CD14-positive monocyte (primary cell): ENCODE results near the gene DDX52. TPM values are rescaled to one million over a fixed set of nuclear protein-coding genes. Genes with fewer than 3 reads are reported as not detected.

ENCODE experiments used
- DNase-seq, 3 donors: peaks; one replicate each; pipeline ENCODE4 v3.0.0-alpha.2; 2011 to 2022
- H2AFZ ChIP-seq: 2 replicates; pipeline ENCODE4 v1.6.0; 2012; ENCODE audit warnings: mild to moderate bottlenecking, low read depth, low read length, inconsistent platforms; ENCODE audit not compliant: insufficient read depth, poor library complexity, severe bottlenecking
- H3K27ac ChIP-seq, 2 donors: 1 replicate in 1 of 2; 2 replicates in 1 of 2; pipeline ENCODE4 v1.5.1; 2012 to 2013; ENCODE audit warnings: low read length in 2 of 2, control low read depth in 1 of 2, inconsistent platforms in 1 of 2, low read depth in 1 of 2, mild to moderate bottlenecking in 1 of 2
- H3K27me3 ChIP-seq, 2 donors: one replicate each; pipeline versions ENCODE4 v1.6.0 to v1.6.1; 2011 to 2013; ENCODE audit warnings: low read length in 2 of 2; ENCODE audit not compliant: control insufficient read depth in 2 of 2, insufficient read depth in 2 of 2
- H3K36me3 ChIP-seq, 2 donors: replicated peaks in 1 of 2; 1 replicate in 1 of 2; 2 replicates in 1 of 2; pipeline versions ENCODE4 v1.5.1 to v1.6.1; 2012 to 2013; ENCODE audit warnings: low read length in 2 of 2, control low read depth in 1 of 2, inconsistent platforms in 1 of 2, mild to moderate bottlenecking in 1 of 2; ENCODE audit not compliant: insufficient read depth in 2 of 2, control insufficient read depth in 1 of 2
- H3K4me1 ChIP-seq, 2 donors: 1 replicate in 1 of 2; 2 replicates in 1 of 2; pipeline versions ENCODE4 v1.5.1 to v1.6.1; 2012 to 2013; ENCODE audit warnings: low read length in 2 of 2, control low read depth in 1 of 2, inconsistent platforms in 1 of 2, mild to moderate bottlenecking in 1 of 2, moderate library complexity in 1 of 2; ENCODE audit not compliant: insufficient read depth in 2 of 2, control insufficient read depth in 1 of 2
- H3K4me2 ChIP-seq: replicated peaks from 2 replicates; pipeline ENCODE3; 2012; ENCODE audit warnings: low read length, moderate library complexity, mild to moderate bottlenecking; ENCODE audit not compliant: poor library complexity, severe bottlenecking; ENCODE audit errors: extremely low read depth
- H3K4me3 ChIP-seq, 3 experiments: fragments of 200-600 bp in 1 of 3; sonication (generic) in 1 of 3; replicated peaks in 1 of 3; 1 replicate in 2 of 3; 2 replicates in 1 of 3; pipeline ENCODE4 v1.5.1; 2011 to 2013; ENCODE audit warnings: low read length in 3 of 3, mild to moderate bottlenecking in 3 of 3, control low read depth in 2 of 3, low read depth in 2 of 3, inconsistent platforms in 1 of 3, moderate library complexity in 1 of 3
- H3K79me2 ChIP-seq: 2 replicates; pipeline ENCODE4 v1.6.0; 2012; ENCODE audit warnings: mild to moderate bottlenecking, control low read depth, inconsistent platforms, low read length, moderate library complexity; ENCODE audit not compliant: insufficient read depth
- H3K9ac ChIP-seq: 2 replicates; pipeline ENCODE4 v1.6.0; 2017; ENCODE audit warnings: low read length, mild to moderate bottlenecking; ENCODE audit not compliant: insufficient read depth, poor library complexity, severe bottlenecking
- H3K9me3 ChIP-seq, 2 donors: replicated peaks in 1 of 2; 1 replicate in 1 of 2; 2 replicates in 1 of 2; pipeline versions ENCODE4 v1.5.1 to v1.6.1; 2012 to 2013; ENCODE audit warnings: low read length in 2 of 2, control low read depth in 1 of 2; ENCODE audit not compliant: control insufficient read depth in 1 of 2, insufficient read depth in 1 of 2
- H4K20me1 ChIP-seq: 2 replicates; pipeline ENCODE4 v1.6.0; 2012; ENCODE audit warnings: mild to moderate bottlenecking, low read length, control low read depth, moderate library complexity; ENCODE audit not compliant: insufficient read depth
- H3K27ac Mint-ChIP-seq, 7 donors: one replicate each; pipeline ENCODE4 v1.8.0; 2020; ENCODE audit warnings: mild to moderate bottlenecking in 7 of 7, mixed read lengths in 7 of 7, moderate library complexity in 6 of 7, inconsistent platforms in 2 of 7
- H3K27me3 Mint-ChIP-seq, 3 donors: one replicate each; pipeline ENCODE4 v1.8.0; 2021 to 2022; ENCODE audit warnings: low read depth in 3 of 3, mild to moderate bottlenecking in 3 of 3, mixed read lengths in 3 of 3, moderate library complexity in 3 of 3, inconsistent platforms in 1 of 3
- H3K36me3 Mint-ChIP-seq, 2 donors: one replicate each; pipeline ENCODE4 v1.8.0; 2020; ENCODE audit warnings: mixed read lengths in 2 of 2, inconsistent platforms in 1 of 2, mild to moderate bottlenecking in 1 of 2
- H3K4me1 Mint-ChIP-seq: one replicate; pipeline ENCODE4 v1.8.0; 2020; ENCODE audit warnings: mild to moderate bottlenecking, mixed read lengths
- H3K4me3 Mint-ChIP-seq, 2 donors: one replicate each; pipeline ENCODE4 v1.8.0; 2020; ENCODE audit warnings: mild to moderate bottlenecking in 2 of 2, mixed read lengths in 2 of 2, moderate library complexity in 1 of 2
- H3K9me3 Mint-ChIP-seq, 7 donors: one replicate each; pipeline ENCODE4 v1.8.0; 2020 to 2022; ENCODE audit warnings: mixed read lengths in 7 of 7, mild to moderate bottlenecking in 6 of 7, moderate library complexity in 6 of 7, inconsistent platforms in 2 of 7
- CTCF ChIP-seq: fragments of 200-600 bp; IDR thresholded peaks from one replicate; pipeline ENCODE4 v1.8.0; 2022; ENCODE audit warnings: antibody characterized with exemption, mild to moderate bottlenecking
- WGBS: methylation state at CpG from one replicate; pipeline ENCODE4 v1.1.5; 2013; ENCODE audit warnings: missing lambda C conversion rate; ENCODE audit not compliant: insufficient coverage; 5-methylcytosine and 5-hydroxymethylcytosine counted together
- intact Hi-C, 2 donors: fragments of 100-400 bp; cut with micrococcal nuclease; formaldehyde crosslinking; loops; one replicate each; pipeline versions ENCODE4 v1.15.0 to v1.15.1; 2023
- polyA plus RNA-seq, 3 donors: library from polyadenylated mRNA; depleted of rRNA in 1 of 3; unstranded in 2 of 3; stranded (reverse) in 1 of 3; fragments of 300-500 nt in 2 of 3; fragments of >200 nt in 1 of 3; fragmentation: Illumina TruSeq in 2 of 3; gene quantifications; 1 replicate in 2 of 3; 2 replicates in 1 of 3; pipeline ENCODE4 v1.2.3, GENCODE V29; 2012 to 2021

The DDX52 gene
- polyA plus RNA-seq, 3 donors: 6.4 to 11.3 (median 8.8) TPM

GRCh38 chr17:37614823-37615222 is 28.4 kb downstream of the DDX52 start:
- Mint-ChIP-seq H3K4me1 (peaks cover 3% of the 10 kb centered on the region), H3K9me3 (no peaks in the 10 kb centered on the region), H3K36me3 (peaks cover 47 to 59% of the 10 kb centered on the region in 2 donors), H3K27ac (no peak overlapping the region), H3K4me3 (no peak overlapping the region), H3K27me3 (no peaks in the 10 kb centered on the region)
- Histone ChIP-seq H3K36me3 (peaks cover 56 to 78% of the 10 kb centered on the region in 2 donors), H3K9me3 (no peaks in the 10 kb centered on the region), H2AFZ (no peak overlapping the region), H3K9ac (no peak overlapping the region), H3K4me3 (no peak overlapping the region), H3K27ac (no peak overlapping the region), H3K4me1 (peaks cover 2 to 3% of the 10 kb centered on the region in 2 donors), H3K79me2 (no peaks in the 10 kb centered on the region), H3K4me2 (no peak overlapping the region), H4K20me1 (no peaks in the 10 kb centered on the region), H3K27me3 (no peaks in the 10 kb centered on the region)
- TF ChIP-seq CTCF: no peak
- WGBS: 100% methylated on average over 2 of the region's 2 CpGs
- DNase-seq: no peak
- intact Hi-C loops: no loop called here

GRCh38 chr17:37614391-37614790 is 28.9 kb downstream of the DDX52 start:
- no peaks in the 10 kb centered on the region for H3K27me3 ChIP-seq
- H3K4me2 ChIP-seq: no peak overlapping the region
- no peak for DNase-seq
- Mint-ChIP-seq H3K4me3 (no peak overlapping the region), H3K4me1 (peaks cover 6% of the 10 kb centered on the region), H3K27ac (no peak overlapping the region), H3K27me3 (no peaks in the 10 kb centered on the region), H3K36me3 (peaks cover 42 to 57% of the 10 kb centered on the region in 2 donors), H3K9me3 (no peaks in the 10 kb centered on the region)
- H3K27ac ChIP-seq: no peak overlapping the region
- WGBS: 93% methylated on average over 3 of the region's 5 CpGs
- H3K79me2 ChIP-seq: no peaks in the 10 kb centered on the region
- H4K20me1 ChIP-seq: no peaks in the 10 kb centered on the region
- no peaks in the 10 kb centered on the region for H3K9me3 ChIP-seq
- no peak overlapping the region for H2AFZ ChIP-seq
- TF ChIP-seq CTCF: no peak
- no peak overlapping the region for H3K4me3 ChIP-seq
- peaks cover 52 to 74% of the 10 kb centered on the region in 2 donors for H3K36me3 ChIP-seq
- H3K4me1 ChIP-seq: peaks cover 6% of the 10 kb centered on the region in 2 donors
- H3K9ac ChIP-seq: no peak overlapping the region
- intact Hi-C loops: no loop called here
